GM21786 (cell line): ENCODE results near the gene TOR4A.
A peak's percentile ranks its signal among the peaks of the same experiment; 100 is the strongest.

Experiments used
- ATAC-seq: cut with Tn5 transposase; IDR thresholded peaks from one replicate; pipeline ENCODE4 v1.9.1; 2021; ENCODE audit not compliant: unreplicated experiment

The TOR4A gene

DNA sequence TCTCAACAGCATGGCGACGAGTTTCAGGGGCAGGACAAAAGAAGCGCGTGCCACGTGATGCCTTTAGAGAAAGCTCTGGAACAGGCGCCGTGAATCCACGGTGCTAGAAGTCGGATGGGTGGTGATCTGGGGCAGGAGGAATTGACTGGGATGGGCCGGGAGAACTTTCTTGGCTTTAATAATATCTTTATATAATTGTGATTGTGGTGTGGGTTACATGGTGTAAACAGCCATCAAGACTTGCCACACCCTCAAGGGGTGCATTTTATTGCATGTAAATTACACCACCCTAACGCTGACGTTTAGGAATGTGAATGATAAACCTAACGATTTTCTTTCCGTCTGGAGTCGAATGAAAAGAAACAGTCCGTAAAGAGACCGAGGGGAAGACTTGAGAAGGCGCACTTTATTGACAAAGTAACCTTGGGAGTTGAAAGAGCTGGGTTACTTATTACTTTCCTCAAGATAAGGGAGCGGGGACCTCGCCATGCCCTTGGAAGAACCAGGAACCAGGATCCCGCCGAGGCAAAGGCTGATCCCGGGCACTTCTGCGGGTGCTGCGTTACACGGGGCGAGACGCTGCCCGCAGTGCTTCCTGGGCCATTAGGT lies 16.1 kb downstream of the TOR4A start:
- ATAC-seq, result no peak

DNA sequence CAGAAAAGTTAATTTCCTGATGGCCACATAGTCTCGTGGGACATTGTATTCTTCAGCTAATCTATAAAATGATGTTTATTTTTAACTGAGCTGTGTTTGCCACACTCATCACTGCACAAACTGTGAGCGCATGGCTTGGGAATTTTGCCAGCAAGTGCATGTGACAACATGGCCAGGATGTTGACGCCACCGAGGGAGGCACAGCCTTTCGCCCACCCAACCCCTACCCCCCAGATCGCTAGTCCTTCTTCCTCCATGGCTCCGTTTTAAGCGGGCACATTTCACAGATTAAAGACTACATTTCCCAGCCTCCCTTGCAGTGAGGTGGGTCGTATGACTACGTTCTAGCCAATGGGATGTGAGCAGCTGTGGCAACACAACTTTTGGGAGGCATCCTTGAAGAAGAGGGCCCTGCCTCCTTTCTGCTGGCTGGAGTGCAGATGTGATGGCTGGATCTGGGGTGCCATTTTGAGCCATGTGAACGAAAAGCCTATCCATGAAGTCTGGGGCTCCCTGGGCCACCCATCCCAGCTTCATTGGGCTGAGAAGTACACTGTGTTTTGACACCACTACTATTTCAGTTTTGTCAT lies 16.7 kb downstream of the TOR4A start:
- no peak for ATAC-seq

GRCh38 chr9:137294681-137295237 lies 17.2 kb downstream of the TOR4A start:
- ATAC-seq, result no peak

DNA sequence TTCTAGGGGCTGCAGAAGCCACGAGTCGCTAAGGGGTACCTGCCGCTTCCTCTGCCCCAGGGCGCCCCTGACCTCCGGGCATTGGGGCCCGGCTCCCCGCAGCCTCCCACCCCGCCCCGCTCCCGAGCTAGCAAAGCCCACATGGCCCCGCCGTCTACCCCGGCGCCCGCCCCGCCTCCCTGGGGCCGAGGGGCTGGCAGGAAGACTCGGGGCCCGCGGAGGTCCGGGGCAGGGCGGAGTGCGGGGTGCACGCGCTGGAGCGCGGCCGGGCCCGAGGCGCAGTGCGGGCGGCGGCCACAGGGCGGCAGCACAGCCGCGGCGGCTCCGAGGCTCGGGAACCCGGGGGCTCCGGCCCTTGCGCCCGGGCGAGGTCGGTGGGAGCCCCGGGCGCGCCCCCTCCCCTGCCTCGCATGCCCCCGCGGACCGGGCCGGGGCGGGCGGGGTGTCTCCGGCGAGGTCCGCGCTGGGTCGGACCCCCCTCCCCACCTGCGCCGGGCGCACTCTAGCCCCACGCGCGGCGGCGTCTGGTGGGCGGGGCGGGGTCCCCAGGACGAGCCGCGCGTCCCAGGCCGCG lies 17.8 kb downstream of the TOR4A start:
- no peak for ATAC-seq

DNA sequence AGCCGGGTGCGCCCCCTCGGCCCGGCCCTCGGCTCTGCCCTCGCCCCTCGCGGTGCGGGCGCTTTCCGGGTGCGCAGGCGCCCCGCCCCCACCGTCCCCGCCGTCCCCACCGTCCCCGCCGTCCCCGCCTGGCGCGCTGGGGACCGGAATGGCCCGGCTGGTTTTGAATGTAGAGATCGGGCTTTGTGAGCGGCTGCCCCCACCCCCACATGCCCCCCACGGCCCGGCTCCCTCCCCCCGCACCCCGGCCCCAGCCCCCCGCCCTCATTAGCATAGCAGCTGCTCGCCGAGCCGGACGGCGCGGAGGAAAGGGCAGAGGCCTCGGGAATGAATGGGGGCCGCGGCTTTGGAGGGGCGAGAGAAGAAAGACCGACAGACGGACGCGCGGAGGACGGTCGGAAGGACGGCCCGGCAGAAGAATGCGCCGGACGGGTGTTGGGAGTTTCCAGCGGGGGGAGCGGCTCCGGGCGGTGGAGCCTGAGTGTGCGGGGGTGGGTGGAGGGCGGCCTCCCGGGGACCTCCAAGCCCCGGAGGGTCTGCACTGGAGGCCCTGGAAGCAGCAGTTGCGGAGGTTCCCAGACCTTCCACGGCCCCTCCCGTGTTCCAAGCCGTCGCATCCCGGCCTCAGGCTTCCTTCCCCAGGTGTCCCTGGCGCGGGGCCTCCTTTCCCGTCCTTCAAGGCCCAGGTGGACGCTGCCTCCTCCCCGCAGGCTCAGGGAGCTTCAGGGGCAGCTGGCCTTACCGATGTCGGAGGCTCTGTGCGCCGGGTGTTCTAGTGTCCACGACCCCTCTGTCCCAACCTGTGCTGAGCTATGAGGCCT lies 18.5 kb downstream of the TOR4A start:
- ATAC-seq, result no peak

DNA sequence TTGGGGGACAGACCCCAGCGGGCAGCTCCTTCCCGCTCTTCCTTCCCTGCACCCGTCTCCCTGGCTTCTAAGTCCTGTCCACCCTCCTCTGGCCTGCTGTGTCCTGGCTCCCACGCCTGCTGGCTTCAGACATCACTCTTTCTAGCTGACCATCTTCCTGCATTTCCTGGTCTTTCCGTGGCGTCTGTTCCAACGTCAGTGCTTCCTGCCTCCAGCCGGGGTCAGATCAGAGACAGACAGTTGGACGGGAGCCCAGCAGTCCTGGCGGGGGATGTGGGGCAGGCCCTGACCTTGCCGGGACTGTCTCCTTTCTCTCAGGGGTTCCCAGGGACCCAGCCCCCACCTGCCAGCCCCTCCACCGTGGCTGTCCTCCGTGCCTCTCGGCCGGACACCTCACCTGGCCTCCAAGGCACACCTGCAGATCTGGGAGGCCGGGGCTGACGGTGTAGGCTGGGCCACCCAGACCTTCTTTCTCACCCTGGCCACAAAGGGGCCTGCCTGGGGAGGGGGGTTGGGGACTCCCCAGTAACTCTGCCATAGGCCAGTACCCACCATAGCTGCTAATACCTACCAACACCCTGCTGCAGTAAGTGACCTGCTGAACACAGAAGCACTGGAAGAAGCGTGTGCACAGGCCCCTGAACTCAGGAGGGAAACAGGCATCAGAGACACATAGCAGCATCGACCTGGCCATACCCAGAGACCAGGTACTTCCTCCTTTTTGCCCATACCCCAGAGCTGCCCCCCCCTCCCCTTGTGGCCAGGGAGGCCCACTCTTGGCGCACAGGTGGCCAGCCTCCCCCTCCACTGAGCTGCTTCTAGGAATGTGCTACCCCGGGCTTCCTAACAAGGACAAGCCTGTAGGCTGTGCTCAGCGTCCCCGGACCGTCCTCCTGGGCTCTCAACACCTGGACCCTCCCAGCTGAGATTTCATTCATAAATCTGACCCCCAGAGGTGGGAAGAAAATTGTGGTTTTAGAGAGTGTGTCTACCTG lies 19.4 kb downstream of the TOR4A start:
- no peak for ATAC-seq

DNA sequence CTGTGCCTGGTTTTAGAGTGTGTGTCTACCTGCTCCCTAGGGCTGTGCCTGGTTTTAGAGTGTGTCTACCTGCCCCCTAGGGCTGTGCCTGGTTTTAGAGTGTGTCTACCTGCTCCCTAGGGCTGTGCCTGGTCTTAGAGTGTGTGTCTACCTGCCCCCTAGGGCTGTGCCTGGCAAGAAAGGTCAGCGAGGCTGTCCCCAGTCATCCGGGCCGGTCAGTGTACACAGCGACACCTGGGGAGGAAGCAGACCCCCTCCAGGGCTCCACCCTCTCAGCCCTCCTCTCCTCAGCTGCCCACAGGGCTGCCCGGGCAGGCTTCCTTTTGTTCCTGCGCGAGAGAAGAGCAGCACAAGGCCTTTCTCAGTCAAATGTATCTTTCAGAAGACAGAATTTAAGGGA lies 20.4 kb downstream of the TOR4A start:
- no peak for ATAC-seq

DNA sequence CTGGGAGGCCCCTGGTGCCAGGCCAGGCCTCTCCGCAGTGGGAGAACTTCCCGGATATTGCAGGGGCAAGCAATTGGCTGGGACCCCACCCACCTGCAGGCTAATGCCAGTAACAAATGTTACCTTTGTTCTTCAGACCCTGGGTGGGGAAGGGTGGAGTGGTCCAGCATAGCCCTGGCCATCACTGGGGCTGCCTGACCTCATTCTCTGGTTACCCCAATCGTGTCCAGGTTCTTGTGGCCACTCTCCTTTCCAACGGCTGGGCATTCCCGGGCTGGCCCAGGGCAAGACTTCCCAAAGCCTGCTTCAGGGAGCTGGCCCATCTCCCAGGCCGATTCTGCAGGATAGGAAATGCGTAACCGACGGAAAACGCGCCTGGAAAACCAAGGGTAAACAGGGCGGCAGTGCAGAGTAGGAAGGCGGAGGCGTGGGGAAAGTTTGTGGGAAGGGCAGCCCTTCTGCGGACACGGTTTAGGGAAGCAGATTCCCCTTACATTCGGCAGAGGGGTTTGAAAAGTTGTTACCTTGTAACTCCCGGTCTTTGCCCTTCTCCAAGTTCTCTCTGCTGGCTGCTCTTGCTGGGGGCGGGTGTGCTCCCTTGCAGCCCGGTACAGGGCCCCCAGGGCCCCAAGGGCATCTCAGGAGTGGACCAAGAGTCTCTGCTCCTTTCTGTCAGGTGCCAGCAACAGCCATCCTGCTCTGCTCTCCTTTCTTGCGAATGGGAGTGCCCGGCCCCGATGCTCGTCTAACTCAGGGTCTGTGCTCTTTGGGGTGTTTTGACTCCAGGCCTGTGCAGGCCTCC lies 21.1 kb downstream of the TOR4A start:
- no peak for ATAC-seq

DNA sequence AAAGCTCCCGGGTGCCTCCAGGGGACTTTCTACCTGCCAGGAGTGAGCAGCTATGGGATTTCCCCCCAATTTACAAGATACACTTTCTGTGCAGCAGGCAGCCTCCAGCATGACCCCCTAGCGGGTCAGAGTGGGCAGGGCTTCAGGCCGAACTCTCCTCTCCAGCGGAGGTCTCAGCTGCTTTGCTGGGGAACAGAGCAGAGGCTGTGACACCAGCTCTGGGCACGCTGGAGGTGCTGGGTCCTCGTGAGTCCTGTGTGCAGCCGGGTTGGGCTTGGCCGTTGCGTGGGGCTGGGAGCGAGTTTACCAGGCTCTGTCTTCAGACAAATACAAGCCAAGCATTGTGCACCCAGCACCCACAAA lies 21.7 kb downstream of the TOR4A start:
- no peak for ATAC-seq

GRCh38 chr9:137299938-137300337 lies 22.4 kb downstream of the TOR4A start:
- ATAC-seq, result no peak

- ATAC-seq, result no peak
Measured at GRCh38 chr9:137300567-137301080, 23.1 kb downstream of the TOR4A start.

GRCh38 chr9:137301081-137301947 lies 23.8 kb downstream of the TOR4A start:
- no peak for ATAC-seq

DNA sequence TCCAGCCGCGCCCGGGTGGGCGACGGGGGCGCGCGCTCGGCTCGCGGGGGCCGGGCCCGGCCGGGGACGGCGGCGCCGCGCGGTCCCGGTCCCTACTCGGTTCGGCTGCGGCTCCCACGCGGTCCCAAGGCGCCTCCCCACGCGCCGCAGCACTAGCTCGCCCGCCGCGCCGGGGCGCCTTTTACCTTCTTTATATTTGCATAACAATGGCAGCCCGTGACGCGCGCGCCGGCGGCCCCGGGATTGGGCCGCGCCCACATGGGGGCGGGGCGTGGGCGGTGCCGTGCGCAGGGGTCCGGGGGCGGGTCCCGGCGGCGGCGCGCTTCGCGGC lies 24.6 kb downstream of the TOR4A start, which contains the start of gene NRARP:
Gene NRARP (minus strand): TSS at position 154 of the 331 bp plus-strand sequence. CDS start 343 bp downstream, outside the sequence.
- peak; percentile 75 for ATAC-seq

DNA sequence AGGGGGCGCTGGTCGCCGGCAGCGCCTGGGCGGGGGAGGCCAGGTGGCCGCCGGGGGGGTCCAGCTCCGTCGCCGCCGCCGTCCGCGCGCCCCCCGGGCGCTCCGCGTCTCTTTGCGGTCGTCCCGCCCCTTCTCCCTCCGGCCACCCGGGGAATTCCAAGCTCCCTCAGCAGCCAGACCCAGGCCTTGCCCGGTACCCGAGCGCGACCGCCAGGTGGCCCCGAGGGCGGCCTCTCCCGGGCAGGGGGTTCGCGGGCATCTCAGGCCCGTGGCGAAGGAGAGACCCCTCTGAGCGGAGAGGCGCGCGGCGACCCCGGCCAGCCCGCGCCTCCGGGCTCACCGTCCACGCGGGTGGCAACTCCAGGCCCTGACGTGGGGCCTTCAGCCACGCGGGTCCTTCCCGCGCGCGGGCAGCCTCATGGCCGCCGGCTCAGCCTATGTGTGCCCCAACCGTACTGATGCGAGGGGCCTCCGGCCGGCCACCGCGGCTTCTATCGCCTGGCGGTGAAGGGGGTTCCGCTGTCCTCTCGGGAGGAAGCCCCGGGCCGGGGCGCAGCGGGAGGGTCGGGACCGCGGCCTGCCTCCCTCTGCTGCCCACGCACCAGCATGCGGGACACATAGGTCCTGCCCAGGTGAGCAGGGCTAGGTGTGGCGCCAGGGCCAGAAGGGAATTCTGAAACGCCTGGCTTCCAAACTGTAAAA lies 25.1 kb downstream of the TOR4A start:
- peak; percentile 47 for ATAC-seq

DNA sequence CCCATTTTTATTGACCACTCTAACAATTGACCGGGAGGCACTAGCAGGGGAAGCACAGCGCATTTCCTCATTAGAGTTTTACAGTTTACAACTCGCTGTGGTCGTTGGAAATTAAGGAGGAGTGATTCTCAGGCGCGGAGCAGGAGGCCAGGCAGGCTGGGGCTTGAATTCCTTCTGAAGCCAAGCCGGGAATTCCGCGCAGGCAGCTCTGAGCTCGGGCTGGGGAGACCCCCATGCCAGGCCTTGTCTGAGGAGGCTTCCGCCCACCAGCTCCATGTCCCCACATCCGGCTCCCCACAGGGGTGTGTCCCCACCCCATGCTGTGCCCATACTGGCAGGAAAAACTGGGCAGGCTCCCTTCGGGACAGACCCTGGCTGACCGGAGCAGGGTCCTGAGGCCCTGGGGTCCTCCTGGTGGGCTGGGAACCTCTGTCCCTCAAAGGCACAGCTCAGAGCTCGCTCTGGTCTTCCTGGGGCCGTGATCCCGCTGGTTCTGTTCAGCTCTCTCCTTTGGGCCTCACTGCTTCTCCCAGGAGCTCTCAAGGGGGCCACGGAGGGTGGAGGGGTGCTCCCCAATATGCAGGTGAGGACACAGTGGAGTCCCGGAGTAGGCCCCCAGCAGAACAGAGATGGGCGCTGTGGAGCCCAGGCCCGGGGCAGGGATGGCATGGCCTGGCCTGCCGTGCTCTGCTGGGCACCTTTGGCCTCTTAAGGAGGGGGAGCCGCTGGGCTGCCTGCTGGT lies 25.8 kb downstream of the TOR4A start:
- ATAC-seq, result no peak

DNA sequence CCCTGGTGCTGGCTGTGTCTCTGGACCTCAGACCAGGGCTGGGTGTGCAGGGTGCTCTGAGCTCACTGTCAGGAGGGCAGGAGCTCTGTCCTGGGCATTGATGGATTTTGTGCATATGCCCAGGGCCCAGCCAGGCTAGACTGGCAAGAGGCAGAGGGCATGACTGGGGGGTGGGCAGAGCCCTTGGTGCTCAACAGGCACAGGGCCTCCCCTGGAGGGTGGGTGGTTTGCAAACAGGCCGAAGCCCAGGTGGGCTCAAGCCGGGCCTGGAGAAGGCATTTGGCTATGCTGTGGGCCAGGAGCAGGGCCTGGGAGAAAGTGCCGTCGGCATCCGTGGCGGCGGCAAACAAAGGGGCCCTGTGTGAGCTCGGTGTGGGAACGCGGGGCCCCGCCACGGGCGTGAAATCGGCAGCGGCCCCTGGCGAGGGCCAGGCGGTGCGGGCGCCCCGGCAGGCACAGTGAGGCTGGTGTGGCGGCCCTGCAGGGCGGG lies 26.4 kb downstream of the TOR4A start:
- ATAC-seq, result no peak
